K562 (cell line): Measurements from ENCODE around the gene RSPH9.

ENCODE experiments used
- ARID1B ChIP-seq: fragments of 450-650 bp; IDR thresholded peaks from 2 replicates; pipeline ENCODE4 v1.6.1; 2016; ENCODE audit warnings: antibody characterized with exemption, mild to moderate bottlenecking, inconsistent platforms
- CBX1 ChIP-seq: sonication (generic); IDR thresholded peaks from 2 replicates; pipeline ENCODE4 v1.6.1; 2016; ENCODE audit warnings: antibody characterized with exemption, low read depth, mild to moderate bottlenecking
- CBX8 ChIP-seq: fragments of 200-600 bp; sonication (generic); IDR thresholded peaks from 2 replicates; pipeline ENCODE4 v1.6.1; 2012; ENCODE audit warnings: borderline replicate concordance, mixed run types, low read depth, mild to moderate bottlenecking, moderate library complexity, mixed read lengths, low read length, control low read depth, inconsistent platforms; ENCODE audit not compliant: poor library complexity, severe bottlenecking; ENCODE audit errors: extremely low read depth
- STAT5B ChIP-seq: fragments of 250-450 bp; sonication (Bioruptor Pico); IDR thresholded peaks from 2 replicates; pipeline ENCODE4 v1.8.0; 2021; ENCODE audit warnings: mild to moderate bottlenecking, inconsistent platforms
- ZZZ3 ChIP-seq: fragments of 450-650 bp; IDR thresholded peaks from 2 replicates; pipeline ENCODE4 v1.6.1; 2016; ENCODE audit warnings: antibody characterized with exemption, mild to moderate bottlenecking, moderate library complexity

DNA sequence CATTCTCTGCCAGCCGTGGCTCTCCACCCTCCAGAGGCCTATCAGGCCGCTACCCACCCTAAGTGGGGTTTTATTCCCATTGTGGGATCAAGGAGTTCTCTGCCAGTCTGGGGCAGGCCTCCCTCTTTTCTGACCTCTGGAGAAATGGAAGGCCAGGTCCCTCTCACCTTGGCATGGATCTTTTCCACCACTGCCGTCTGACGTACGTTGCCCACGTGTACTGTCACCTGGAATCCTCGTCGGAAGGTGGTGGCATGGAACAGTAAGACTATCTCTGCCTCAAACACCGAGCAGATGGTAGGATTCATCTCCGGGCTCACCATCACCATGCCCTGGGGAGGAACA, 23.0 kb upstream of the RSPH9 start:
- TF ChIP-seq ARID1B: no peak
- TF ChIP-seq ZZZ3: no peak
- no peak for TF ChIP-seq CBX1
- TF ChIP-seq CBX8: no peak
- TF ChIP-seq STAT5B (CRISPR knock-in tag): no peak
